Thyroid gland (tissue), 4 donors: ENCODE results near the gene KCNMA1. TPM values are rescaled to one million over a fixed set of nuclear protein-coding genes. Genes with fewer than 3 reads are reported as not detected.

Source experiments
- DNase-seq, 2 donors: peaks; one replicate each; pipeline ENCODE4 v3.0.0-alpha.2; 2019
- H3K27ac ChIP-seq, 3 donors: fragments of 200-600 bp; sonication (generic); 1 replicate in 2 of 3; 2 replicates in 1 of 3; pipeline ENCODE4 v1.5.1; 2016 to 2019; ENCODE audit warnings: mild to moderate bottlenecking in 1 of 3, moderate library complexity in 1 of 3
- H3K27me3 ChIP-seq: fragments of 200-600 bp; sonication (generic); one replicate; pipeline ENCODE4 v1.5.1; 2019
- H3K36me3 ChIP-seq, 2 donors: fragments of 200-600 bp; sonication (generic); one replicate each; pipeline ENCODE4 v1.5.1; 2016 to 2019
- H3K4me1 ChIP-seq, 2 donors: fragments of 200-600 bp; sonication (generic); one replicate each; pipeline ENCODE4 v1.5.1; 2017 to 2019
- H3K4me3 ChIP-seq, 3 donors: fragments of 200-600 bp; sonication (generic); replicated peaks in 1 of 3; 1 replicate in 2 of 3; 2 replicates in 1 of 3; pipeline ENCODE4 v1.5.1; 2016; ENCODE audit warnings: mild to moderate bottlenecking in 1 of 3
- H3K9me3 ChIP-seq: fragments of 200-600 bp; sonication (generic); one replicate; pipeline ENCODE4 v1.5.1; 2017
- CTCF ChIP-seq, 6 experiments: fragments of 200-600 bp in 3 of 6; fragments of 450-650 bp in 3 of 6; sonication (generic) in 3 of 6; IDR thresholded peaks; one replicate each; pipeline ENCODE4 v1.5.1; 2016 to 2019; ENCODE audit warnings: antibody characterized with exemption in 6 of 6, mild to moderate bottlenecking in 2 of 6, inconsistent platforms in 1 of 6, moderate library complexity in 1 of 6
- POLR2A ChIP-seq, 2 donors: fragments of 450-650 bp; IDR thresholded peaks; one replicate each; pipeline ENCODE4 v1.6.1; 2017; ENCODE audit warnings: antibody characterized with exemption in 2 of 2, mild to moderate bottlenecking in 2 of 2, moderate library complexity in 1 of 2
- WGBS, 2 donors: methylation state at CpG; one replicate each; pipeline ENCODE4 v1.1.5; 2017; 5-methylcytosine and 5-hydroxymethylcytosine counted together
- intact Hi-C: fragments of 100-400 bp; cut with DNase I; formaldehyde crosslinking; loops from one replicate; pipeline ENCODE4 v1.15.1; 2023
- total RNA-seq, 4 donors: library from RNA; depleted of rRNA; stranded (reverse); fragments of >200 nt; gene quantifications; one replicate each; pipeline ENCODE4 v1.2.3, GENCODE V29; 2016

The KCNMA1 gene
- total RNA-seq, 4 donors from 2014 or later = 2.5 to 5.1 (median 3.6) TPM

- no peak overlapping the region for H3K27ac ChIP-seq
- no peak for TF ChIP-seq POLR2A (IDR thresholded peaks at IDR 0.05)
- WGBS, 2 donors = 82 to 100% methylated on average over 1 of the region's 1 CpG
- intact Hi-C loops = no loop called here
- H3K27me3 ChIP-seq = no peaks in the 10 kb centered on the region
- H3K4me3 ChIP-seq = no peak overlapping the region
- no peak for DNase-seq
- no peaks in the 10 kb centered on the region for H3K4me1 ChIP-seq
- no peaks in the 10 kb centered on the region for H3K36me3 ChIP-seq
- no peaks in the 10 kb centered on the region for H3K9me3 ChIP-seq
Observed at GRCh38 chr10:77546042-77546441, 91.6 kb downstream of the KCNMA1 start.

- no peaks in the 10 kb centered on the region for H3K4me1 ChIP-seq
- TF ChIP-seq POLR2A (IDR thresholded peaks at IDR 0.05) = no peak
- no peak for TF ChIP-seq CTCF (IDR thresholded peaks at IDR 0.05)
- no peaks in the 10 kb centered on the region for H3K9me3 ChIP-seq
- H3K4me3 ChIP-seq = no peak overlapping the region
- H3K27me3 ChIP-seq = no peaks in the 10 kb centered on the region
- H3K27ac ChIP-seq = no peak overlapping the region
- no peak for DNase-seq
- intact Hi-C loops = no loop called here
- WGBS, 2 donors = 87 to 100% methylated on average over 4 to 6 of the region's 7 CpGs
- no peaks in the 10 kb centered on the region for H3K36me3 ChIP-seq
Observed at GRCh38 chr10:77545585-77545984, 92.0 kb downstream of the KCNMA1 start.

GRCh38 chr10:77544617-77545016 is 93.0 kb downstream of the KCNMA1 start:
- DNase-seq = no peak
- no peak for TF ChIP-seq POLR2A (IDR thresholded peaks at IDR 0.05)
- TF ChIP-seq CTCF (IDR thresholded peaks at IDR 0.05) = no peak
- H3K36me3 ChIP-seq = no peaks in the 10 kb centered on the region
- 96 to 100% methylated on average over 1 of the region's 1 CpG for WGBS, 2 donors
- no peaks in the 10 kb centered on the region for H3K27me3 ChIP-seq
- no peak overlapping the region for H3K4me3 ChIP-seq
- no peaks in the 10 kb centered on the region for H3K9me3 ChIP-seq
- no peak overlapping the region for H3K27ac ChIP-seq
- H3K4me1 ChIP-seq = no peaks in the 10 kb centered on the region
- intact Hi-C loops = no loop called here

- H3K4me1 ChIP-seq = no peaks in the 10 kb centered on the region
- no peaks in the 10 kb centered on the region for H3K9me3 ChIP-seq
Observed at GRCh38 chr10:77542710-77543259, 94.8 kb downstream of the KCNMA1 start.

GRCh38 chr10:77541944-77542343 is 95.7 kb downstream of the KCNMA1 start:
- no peak for TF ChIP-seq CTCF (IDR thresholded peaks at IDR 0.05)
- TF ChIP-seq POLR2A (IDR thresholded peaks at IDR 0.05) = no peak

More at GRCh38 chr10:77542710-77543259, 94.8 kb downstream of the KCNMA1 start:
- no peaks in the 10 kb centered on the region for H3K27me3 ChIP-seq
- 87 to 89% methylated on average over 2 of the region's 2 CpGs for WGBS, 2 donors
- H3K27ac ChIP-seq = no peak overlapping the region
- no peak overlapping the region for H3K4me3 ChIP-seq
- intact Hi-C loops = no loop called here
- TF ChIP-seq POLR2A (IDR thresholded peaks at IDR 0.05) = no peak
- TF ChIP-seq CTCF (IDR thresholded peaks at IDR 0.05) = no peak
- H3K36me3 ChIP-seq = no peaks in the 10 kb centered on the region
- DNase-seq = no peak

GRCh38 chr10:77541247-77541646 is 96.4 kb downstream of the KCNMA1 start:
- no peak for DNase-seq
- TF ChIP-seq POLR2A (IDR thresholded peaks at IDR 0.05) (no peak), CTCF (IDR thresholded peaks at IDR 0.05) (no peak)
- no peak overlapping the region for H3K4me3 ChIP-seq
- 95 to 98% methylated on average over 1 of the region's 1 CpG for WGBS, 2 donors
- intact Hi-C loops = no loop called here
- no peaks in the 10 kb centered on the region for H3K27me3 ChIP-seq
- H3K36me3 ChIP-seq = no peaks in the 10 kb centered on the region
- H3K9me3 ChIP-seq = no peaks in the 10 kb centered on the region
- no peaks in the 10 kb centered on the region for H3K4me1 ChIP-seq
- no peak overlapping the region for H3K27ac ChIP-seq

More at GRCh38 chr10:77541944-77542343, 95.7 kb downstream of the KCNMA1 start:
- Histone ChIP-seq H3K9me3 (no peaks in the 10 kb centered on the region), H3K36me3 (no peaks in the 10 kb centered on the region), H3K4me1 (no peaks in the 10 kb centered on the region), H3K27ac (no peak overlapping the region), H3K27me3 (no peaks in the 10 kb centered on the region), H3K4me3 (no peak overlapping the region)
- no peak for DNase-seq
- intact Hi-C loops = no loop called here
